Vagina (tissue), 2 donors: ENCODE measurements around the gene SMIM1.

ENCODE experiments used
- POLR2A ChIP-seq, 2 donors: fragments of 450-650 bp; IDR thresholded peaks; one replicate each; pipeline ENCODE4 v1.6.1; 2017; ENCODE audit warnings: antibody characterized with exemption in 2 of 2, mild to moderate bottlenecking in 2 of 2, moderate library complexity in 2 of 2
- POLR2AphosphoS5 ChIP-seq, 2 donors: sonication (generic); formaldehyde crosslinking; IDR thresholded peaks; one replicate each; pipeline ENCODE4 v1.9.0; 2017; ENCODE audit warnings: antibody characterized with exemption in 2 of 2, mild to moderate bottlenecking in 2 of 2, low read depth in 1 of 2; ENCODE audit not compliant: insufficient read depth in 1 of 2

DNA sequence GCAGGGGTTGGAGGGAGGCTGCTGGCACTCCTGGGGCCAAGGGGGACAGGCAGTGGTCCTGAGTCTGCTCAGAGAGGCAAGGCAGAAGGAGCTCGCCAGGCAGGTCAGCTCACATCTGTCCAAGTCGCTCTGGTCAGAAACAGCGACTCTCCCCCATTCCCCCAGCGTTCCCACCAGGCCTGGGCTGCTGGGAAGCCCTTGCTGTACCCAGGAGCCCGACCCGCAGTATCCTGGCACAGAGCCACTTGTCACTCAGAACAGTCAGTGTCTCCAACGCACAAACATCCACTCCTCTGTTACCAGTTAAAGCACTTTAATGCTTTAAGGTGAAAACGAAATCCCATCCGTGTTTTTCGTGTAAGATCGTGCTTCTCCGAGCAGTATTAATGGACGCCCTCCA is 36.9 kb upstream of the SMIM1 start:
- no peak for TF ChIP-seq POLR2AphosphoS5 (IDR thresholded peaks at IDR 0.05; ENCODE audit: insufficient read depth in 1 of 2, low read depth in 1 of 2)
- TF ChIP-seq POLR2A (IDR thresholded peaks at IDR 0.05) = no peak
